Thoracic aorta (tissue), 2 donors: ENCODE results near the gene TBPL1. TPM values are rescaled to one million over a fixed set of nuclear protein-coding genes. Genes with fewer than 3 reads are reported as not detected.

Experiments
- ATAC-seq: fragments of 150-250 bp; one replicate; pipeline ENCODE4 v1.8.0; 2017; ENCODE audit warnings: low read depth; ENCODE audit not compliant: insufficient number of reproducible peaks, low FRiP score
- DNase-seq: peaks from one replicate; pipeline ENCODE4 v3.0.0-alpha.2; 2020; ENCODE audit warnings: low spot score
- H3K27ac ChIP-seq, 2 donors: fragments of 200-600 bp; sonication (generic); 1 replicate in 1 of 2; 2 replicates in 1 of 2; pipeline ENCODE4 v1.5.1; 2016; ENCODE audit warnings: mild to moderate bottlenecking in 2 of 2, moderate library complexity in 2 of 2
- H3K27me3 ChIP-seq: fragments of 200-600 bp; sonication (generic); replicated peaks from 2 replicates; pipeline ENCODE4 v1.6.0; 2016; ENCODE audit warnings: mild to moderate bottlenecking; ENCODE audit not compliant: insufficient read depth
- H3K36me3 ChIP-seq: fragments of 200-600 bp; sonication (generic); one replicate; pipeline ENCODE4 v1.5.1; 2016
- H3K4me1 ChIP-seq, 2 donors: fragments of 200-600 bp; sonication (generic); 1 replicate in 1 of 2; 2 replicates in 1 of 2; pipeline versions ENCODE4 v1.5.1 to v1.6.0; 2016; ENCODE audit warnings: low read depth in 2 of 2, mild to moderate bottlenecking in 1 of 2; ENCODE audit not compliant: control insufficient read depth in 1 of 2
- H3K4me3 ChIP-seq: fragments of 200-600 bp; sonication (generic); 2 replicates; pipeline ENCODE4 v1.5.1; 2016; ENCODE audit warnings: mild to moderate bottlenecking
- H3K9me3 ChIP-seq: fragments of 200-600 bp; sonication (generic); 2 replicates; pipeline ENCODE4 v1.5.1; 2016
- total RNA-seq, 2 donors: library from RNA; depleted of rRNA; stranded (reverse); fragments of >200 nt; gene quantifications; one replicate each; pipeline versions ENCODE4 v1.1.0 to v1.2.3, GENCODE V29; 2016
- TF ChIP-seq, protein P1 (sequence below): fragments of 200-600 bp; sonication (generic); IDR thresholded peaks from one replicate; pipeline ENCODE4 v1.5.1; 2019; ENCODE audit warnings: antibody characterized with exemption

TBPL1 gene
- total RNA-seq, 2 donors from 2014 or later, result 6.1 to 8.5 TPM

DNA sequence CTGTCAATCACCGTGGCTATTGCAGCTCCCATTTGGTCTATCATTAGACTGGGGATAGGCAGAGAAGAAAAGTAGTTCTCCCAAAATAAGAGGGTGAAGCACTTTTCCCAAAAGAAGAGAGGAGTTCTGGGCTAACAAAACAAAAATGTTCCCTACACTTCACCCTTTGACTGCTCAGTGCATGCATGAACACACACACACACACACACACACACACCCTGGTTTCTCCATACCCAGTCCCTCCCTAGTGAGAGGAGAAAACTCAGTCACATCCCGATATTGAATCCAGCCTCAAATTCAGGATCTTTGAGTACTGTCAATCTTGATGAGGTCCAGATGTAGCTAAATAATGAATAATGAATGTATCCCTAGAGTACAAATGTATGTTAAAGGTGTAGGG is 4.6 kb upstream of the TBPL1 start:
- no peak for DNase-seq
- Histone ChIP-seq H3K4me1 (peaks cover 0 to 7% of the 10 kb centered on the region in 2 donors), H3K4me3 (no peak overlapping the region), H3K9me3 (no peaks in the 10 kb centered on the region), H3K27ac (no peak overlapping the region), H3K36me3 (no peaks in the 10 kb centered on the region), H3K27me3 (no peaks in the 10 kb centered on the region)
- TF ChIP-seq, protein P1, sequence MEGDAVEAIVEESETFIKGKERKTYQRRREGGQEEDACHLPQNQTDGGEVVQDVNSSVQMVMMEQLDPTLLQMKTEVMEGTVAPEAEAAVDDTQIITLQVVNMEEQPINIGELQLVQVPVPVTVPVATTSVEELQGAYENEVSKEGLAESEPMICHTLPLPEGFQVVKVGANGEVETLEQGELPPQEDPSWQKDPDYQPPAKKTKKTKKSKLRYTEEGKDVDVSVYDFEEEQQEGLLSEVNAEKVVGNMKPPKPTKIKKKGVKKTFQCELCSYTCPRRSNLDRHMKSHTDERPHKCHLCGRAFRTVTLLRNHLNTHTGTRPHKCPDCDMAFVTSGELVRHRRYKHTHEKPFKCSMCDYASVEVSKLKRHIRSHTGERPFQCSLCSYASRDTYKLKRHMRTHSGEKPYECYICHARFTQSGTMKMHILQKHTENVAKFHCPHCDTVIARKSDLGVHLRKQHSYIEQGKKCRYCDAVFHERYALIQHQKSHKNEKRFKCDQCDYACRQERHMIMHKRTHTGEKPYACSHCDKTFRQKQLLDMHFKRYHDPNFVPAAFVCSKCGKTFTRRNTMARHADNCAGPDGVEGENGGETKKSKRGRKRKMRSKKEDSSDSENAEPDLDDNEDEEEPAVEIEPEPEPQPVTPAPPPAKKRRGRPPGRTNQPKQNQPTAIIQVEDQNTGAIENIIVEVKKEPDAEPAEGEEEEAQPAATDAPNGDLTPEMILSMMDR, result no peak
- ATAC-seq, result no peak

DNA sequence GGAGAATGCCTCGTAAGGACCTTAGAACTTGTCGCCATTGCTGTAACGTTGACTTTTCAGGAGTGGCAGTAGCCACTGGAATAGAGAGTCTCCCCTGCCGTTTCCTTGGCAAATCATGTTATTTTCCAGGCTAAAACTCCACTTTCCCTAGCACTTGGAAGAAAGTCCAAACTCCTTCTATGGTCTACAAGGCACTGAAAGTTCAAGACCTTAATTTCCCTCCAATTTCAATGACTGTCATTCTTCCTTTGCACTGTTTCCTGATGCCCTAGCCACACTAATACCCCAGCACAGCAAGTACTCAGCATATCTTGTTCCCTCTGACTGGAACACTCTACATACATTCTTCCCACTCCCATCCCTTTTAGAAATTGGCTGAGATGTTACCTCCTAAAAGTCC is 1.8 kb upstream of the TBPL1 start:
- H3K27ac ChIP-seq, result peak overlapping the region; percentile 98
- H3K36me3 ChIP-seq, result no peaks in the 10 kb centered on the region
- H3K4me1 ChIP-seq, result peaks cover 11 to 33% of the 10 kb centered on the region in 2 donors
- H3K4me3 ChIP-seq, result peak overlapping the region; percentile 97
- TF ChIP-seq, protein P1, result no peak
- no peaks in the 10 kb centered on the region for H3K27me3 ChIP-seq
- no peaks in the 10 kb centered on the region for H3K9me3 ChIP-seq
- ATAC-seq, result no peak
- no peak for DNase-seq

DNA sequence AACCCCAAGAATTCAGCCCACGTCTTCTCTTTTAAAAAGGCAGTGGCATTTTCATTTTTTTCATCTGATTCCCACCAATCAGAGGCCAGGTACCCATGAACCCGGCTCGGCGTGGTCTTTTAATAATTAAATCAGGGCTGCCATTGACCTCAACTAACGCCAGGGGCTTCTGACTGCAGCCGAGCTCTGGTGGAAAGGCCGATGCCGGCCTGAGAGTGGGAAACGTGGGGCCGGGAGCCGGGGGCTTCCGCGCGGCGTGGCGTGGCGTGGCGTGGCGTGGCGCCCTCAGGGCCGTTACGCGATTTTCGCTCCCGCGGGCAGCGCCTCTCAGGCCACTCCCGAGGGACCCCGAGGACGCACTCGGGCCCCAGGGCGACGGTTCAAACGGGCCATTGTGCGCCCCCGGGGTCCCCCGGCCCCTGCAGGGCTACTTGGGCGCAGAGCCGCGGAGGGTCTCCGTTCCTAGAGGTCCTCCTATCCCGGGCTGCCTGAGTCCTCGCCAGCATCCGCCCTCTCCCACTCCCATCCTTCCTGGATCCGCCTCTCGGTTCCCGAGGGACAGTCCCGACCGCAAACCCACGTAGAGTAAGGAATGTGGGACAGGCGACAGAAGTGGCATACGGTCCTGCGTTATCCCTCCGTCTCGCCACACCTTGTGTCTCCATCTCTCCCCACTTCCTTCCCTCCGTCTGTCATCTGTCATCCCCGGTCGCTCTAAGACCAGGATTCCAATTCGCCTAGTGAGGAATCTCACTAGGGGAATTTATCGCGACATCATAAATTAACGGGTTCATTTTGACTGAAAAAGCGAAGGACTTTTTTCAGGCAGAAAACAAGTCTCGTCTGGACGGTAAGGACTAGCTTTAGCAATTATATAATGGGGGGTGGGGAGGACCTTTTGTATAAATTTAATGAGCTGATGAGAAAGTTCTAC is 876 bp upstream of the TBPL1 start:
- ATAC-seq (peak; percentile 77), DNase-seq (peak; percentile 28)
- Histone ChIP-seq H3K27me3 (no peaks in the 10 kb centered on the region), H3K36me3 (no peaks in the 10 kb centered on the region), H3K4me1 (peaks cover 11 to 35% of the 10 kb centered on the region in 2 donors), H3K9me3 (no peaks in the 10 kb centered on the region), H3K4me3 (peak overlapping the region; percentile 97), H3K27ac (peak overlapping the region; percentile 98)
- TF ChIP-seq, protein P1, result peak; percentile 59

DNA sequence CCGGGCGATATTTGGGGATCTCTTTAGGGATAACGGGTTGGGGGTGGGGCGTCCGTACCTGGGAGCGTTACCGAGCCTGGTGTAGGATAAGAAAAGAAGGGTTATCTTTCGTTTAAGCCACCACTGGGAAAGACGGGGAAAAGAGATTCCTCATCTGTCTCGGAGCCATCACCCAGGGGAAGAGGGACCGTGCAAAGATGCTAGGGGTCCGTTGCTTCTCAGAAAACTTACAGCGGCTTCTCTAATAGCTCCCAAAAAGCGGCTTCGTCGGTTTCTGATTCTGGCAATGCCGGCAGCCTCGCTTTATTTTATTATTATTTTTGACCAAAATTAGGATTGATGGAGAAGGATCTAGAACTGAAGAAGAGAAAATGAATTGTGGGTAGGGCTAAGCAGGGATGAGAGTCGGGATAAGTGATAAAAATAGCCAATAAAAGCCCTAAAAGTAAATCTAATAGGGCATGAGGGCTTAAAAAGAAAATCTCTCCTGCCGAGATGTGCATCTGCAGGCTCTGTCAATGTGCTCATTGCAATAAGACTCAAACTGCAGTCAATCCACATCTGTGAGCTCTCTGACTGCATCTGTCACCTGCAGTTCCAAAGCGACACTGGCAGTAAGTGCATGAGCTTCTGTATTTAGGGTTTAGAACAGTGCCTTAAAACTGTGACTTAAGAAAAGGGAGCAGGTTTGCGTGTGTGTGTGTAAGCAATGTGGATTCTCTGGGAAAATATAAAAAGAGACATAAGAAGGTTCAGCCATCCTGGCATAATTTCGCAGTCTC is 801 bp downstream of the TBPL1 start:
- H3K27ac ChIP-seq, result peak overlapping the region; percentile 98
- TF ChIP-seq, protein P1, result no peak
- H3K36me3 ChIP-seq, result no peaks in the 10 kb centered on the region
- no peak for ATAC-seq
- H3K4me1 ChIP-seq, result peaks cover 15 to 44% of the 10 kb centered on the region in 2 donors
- H3K4me3 ChIP-seq, result peak overlapping the region; percentile 97
- H3K9me3 ChIP-seq, result no peaks in the 10 kb centered on the region
- no peaks in the 10 kb centered on the region for H3K27me3 ChIP-seq
- no peak for DNase-seq
